ENCODE data around the gene PPP2R5C.

DNA sequence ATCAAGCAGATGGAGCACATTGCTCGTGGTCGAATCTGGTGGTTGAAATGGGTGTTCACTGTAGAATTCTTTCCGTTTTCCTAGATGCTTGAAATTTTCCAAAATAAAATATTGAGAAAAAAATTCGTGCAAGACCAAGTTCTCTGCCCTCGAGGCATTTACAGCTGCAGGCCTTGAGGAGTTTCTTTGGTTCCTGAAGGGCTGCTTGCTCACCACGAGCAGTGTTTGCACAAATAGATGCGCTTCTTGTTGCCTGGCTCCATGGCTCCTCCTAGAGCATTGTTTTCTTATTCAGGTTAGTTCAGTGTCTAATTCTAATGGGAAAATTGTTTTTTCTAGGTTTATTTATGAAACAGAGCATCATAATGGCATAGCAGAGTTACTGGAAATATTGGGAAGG is 128.4 kb downstream of the PPP2R5C start:
- TF ChIP-seq EP300 (IDR thresholded peaks at IDR 0.05) (no peak), POLR2A (IDR thresholded peaks at IDR 0.05) (no peak)
- TF ChIP-seq, protein P1, sequence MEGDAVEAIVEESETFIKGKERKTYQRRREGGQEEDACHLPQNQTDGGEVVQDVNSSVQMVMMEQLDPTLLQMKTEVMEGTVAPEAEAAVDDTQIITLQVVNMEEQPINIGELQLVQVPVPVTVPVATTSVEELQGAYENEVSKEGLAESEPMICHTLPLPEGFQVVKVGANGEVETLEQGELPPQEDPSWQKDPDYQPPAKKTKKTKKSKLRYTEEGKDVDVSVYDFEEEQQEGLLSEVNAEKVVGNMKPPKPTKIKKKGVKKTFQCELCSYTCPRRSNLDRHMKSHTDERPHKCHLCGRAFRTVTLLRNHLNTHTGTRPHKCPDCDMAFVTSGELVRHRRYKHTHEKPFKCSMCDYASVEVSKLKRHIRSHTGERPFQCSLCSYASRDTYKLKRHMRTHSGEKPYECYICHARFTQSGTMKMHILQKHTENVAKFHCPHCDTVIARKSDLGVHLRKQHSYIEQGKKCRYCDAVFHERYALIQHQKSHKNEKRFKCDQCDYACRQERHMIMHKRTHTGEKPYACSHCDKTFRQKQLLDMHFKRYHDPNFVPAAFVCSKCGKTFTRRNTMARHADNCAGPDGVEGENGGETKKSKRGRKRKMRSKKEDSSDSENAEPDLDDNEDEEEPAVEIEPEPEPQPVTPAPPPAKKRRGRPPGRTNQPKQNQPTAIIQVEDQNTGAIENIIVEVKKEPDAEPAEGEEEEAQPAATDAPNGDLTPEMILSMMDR (IDR thresholded peaks at IDR 0.05) = no peak
